GM23338 (cell line): ENCODE results near the gene HSDL2. TPM values are rescaled to one million over a fixed set of nuclear protein-coding genes. Genes with fewer than 3 reads are reported as not detected.

Experiments used
- ATAC-seq: fragments of 200-7000 bp; cut with Tn5 transposase; 3 replicates; pipeline ENCODE4 v1.9.1; 2020
- DNase-seq: peaks from one replicate; pipeline ENCODE4 v3.0.0-alpha.2; 2015; ENCODE audit warnings: low spot score
- H2AFZ ChIP-seq: fragments of 200-600 bp; sonication (generic); 2 replicates; pipeline ENCODE4 v1.8.0; 2016; ENCODE audit warnings: antibody characterized with exemption, mild to moderate bottlenecking, moderate library complexity
- H3F3A ChIP-seq: fragments of 200-600 bp; sonication (generic); replicated peaks from 2 replicates; pipeline ENCODE4 v1.8.0; 2017; ENCODE audit warnings: antibody characterized with exemption, mixed run types, low read depth
- H3K27ac ChIP-seq: fragments of 200-600 bp; sonication (generic); 2 replicates; pipeline ENCODE4 v1.6.1; 2016; ENCODE audit warnings: low read depth
- H3K27me3 ChIP-seq: fragments of 200-600 bp; sonication (generic); 2 replicates; pipeline ENCODE4 v1.8.0; 2016; ENCODE audit warnings: mild to moderate bottlenecking, mixed run types, moderate library complexity; ENCODE audit not compliant: insufficient read depth
- H3K36me3 ChIP-seq: fragments of 200-600 bp; sonication (generic); 2 replicates; pipeline ENCODE4 v1.8.0; 2016; ENCODE audit warnings: mild to moderate bottlenecking; ENCODE audit not compliant: insufficient read depth
- H3K4me1 ChIP-seq: fragments of 200-600 bp; sonication (generic); 2 replicates; pipeline ENCODE4 v1.8.0; 2016; ENCODE audit warnings: mild to moderate bottlenecking, moderate library complexity; ENCODE audit not compliant: insufficient read depth
- H3K4me2 ChIP-seq: fragments of 200-600 bp; sonication (generic); 2 replicates; pipeline ENCODE4 v1.7.1; 2017; ENCODE audit warnings: mixed run types
- H3K4me3 ChIP-seq: fragments of 200-600 bp; sonication (generic); 2 replicates; pipeline ENCODE4 v1.6.1; 2016; ENCODE audit warnings: mixed run types
- H3K79me2 ChIP-seq: fragments of 200-600 bp; sonication (generic); replicated peaks from 2 replicates; pipeline ENCODE4 v1.8.0; 2017; ENCODE audit warnings: mild to moderate bottlenecking; ENCODE audit not compliant: insufficient read depth
- H3K9me2 ChIP-seq: fragments of 200-600 bp; sonication (generic); 2 replicates; pipeline ENCODE4 v1.8.0; 2017; ENCODE audit not compliant: insufficient read depth
- H4K20me1 ChIP-seq: fragments of 200-600 bp; sonication (generic); replicated peaks from 2 replicates; pipeline ENCODE4 v1.8.0; 2017; ENCODE audit warnings: mild to moderate bottlenecking; ENCODE audit not compliant: insufficient read depth
- H3K27ac Mint-ChIP-seq: 2 replicates; pipeline ENCODE4 v1.8.0; 2020; ENCODE audit warnings: inconsistent platforms, mild to moderate bottlenecking, moderate library complexity, mixed read lengths
- H3K27me3 Mint-ChIP-seq: 3 replicates; pipeline ENCODE4 v1.8.0; 2022; ENCODE audit warnings: low read depth, mild to moderate bottlenecking, moderate library complexity, mixed read lengths, inconsistent platforms; ENCODE audit not compliant: insufficient read depth, poor library complexity
- H3K36me3 Mint-ChIP-seq: 3 replicates; pipeline ENCODE4 v1.8.0; 2021; ENCODE audit warnings: low read depth, mild to moderate bottlenecking, inconsistent platforms, moderate library complexity, mixed read lengths
- H3K4me1 Mint-ChIP-seq: 3 replicates; pipeline ENCODE4 v1.8.0; 2020; ENCODE audit warnings: mild to moderate bottlenecking, inconsistent platforms, mixed read lengths
- H3K4me3 Mint-ChIP-seq: 3 replicates; pipeline ENCODE4 v1.8.0; 2021; ENCODE audit warnings: moderate library complexity, mild to moderate bottlenecking, inconsistent platforms, mixed read lengths
- H3K9me3 Mint-ChIP-seq: 3 replicates; pipeline ENCODE4 v1.8.0; 2020; ENCODE audit warnings: moderate library complexity, mild to moderate bottlenecking, inconsistent platforms, mixed read lengths
- CREB1 ChIP-seq: fragments of 250-450 bp; sonication (Bioruptor Pico); IDR thresholded peaks from 2 replicates; pipeline ENCODE4 v1.5.0; 2020; ENCODE audit warnings: low read depth, mild to moderate bottlenecking, moderate library complexity
- EZH2 ChIP-seq: fragments of 200-600 bp; sonication (generic); IDR thresholded peaks from one replicate; pipeline ENCODE4 v1.8.0; 2017; ENCODE audit warnings: antibody characterized with exemption, mild to moderate bottlenecking, low read depth; ENCODE audit not compliant: unreplicated experiment
- EZH2phosphoT487 ChIP-seq: fragments of 200-600 bp; sonication (generic); IDR thresholded peaks from one replicate; pipeline ENCODE4 v1.8.1; 2018; ENCODE audit warnings: antibody characterized with exemption; ENCODE audit not compliant: unreplicated experiment
- JUNB ChIP-seq: IDR thresholded peaks from one replicate; pipeline ENCODE4 v1.6.1; 2016; ENCODE audit warnings: antibody characterized with exemption; ENCODE audit not compliant: unreplicated experiment
- NANOG ChIP-seq: IDR thresholded peaks from 2 replicates; pipeline ENCODE4 v1.6.1; 2016; ENCODE audit warnings: antibody characterized with exemption, borderline replicate concordance
- POLR2AphosphoS5 ChIP-seq: IDR thresholded peaks from 2 replicates; pipeline ENCODE4 v1.6.1; 2016; ENCODE audit warnings: antibody characterized with exemption, low read depth
- STAT1 ChIP-seq: IDR thresholded peaks from one replicate; pipeline ENCODE4 v1.6.1; 2016; ENCODE audit warnings: antibody characterized with exemption; ENCODE audit not compliant: unreplicated experiment
- ZNF114 ChIP-seq: fragments of 250-450 bp; sonication (Bioruptor Pico); IDR thresholded peaks from 2 replicates; pipeline ENCODE4 v1.5.0; 2020; ENCODE audit warnings: mild to moderate bottlenecking, moderate library complexity
- ZNF331 ChIP-seq: fragments of 250-450 bp; sonication (Bioruptor Pico); IDR thresholded peaks from 2 replicates; pipeline ENCODE4 v1.5.0; 2020; ENCODE audit warnings: low read depth, mild to moderate bottlenecking, moderate library complexity
- polyA plus RNA-seq: library from polyadenylated mRNA; unstranded; fragments of >200 nt; fragmentation: Nextera tagmentation; extraction: Ambion mirVana; gene quantifications from 2 replicates; pipeline ENCODE4 v1.2.1, GENCODE V29; 2016
- total RNA-seq: library from RNA; depleted of rRNA; stranded (reverse); fragments of >200 nt; shearing (Covaris generic); gene quantifications from 2 replicates; pipeline ENCODE4 v1.2.3, GENCODE V29; 2014
- TF ChIP-seq, protein P1 (sequence below): fragments of 250-450 bp; sonication (Bioruptor Pico); IDR thresholded peaks from 2 replicates; pipeline ENCODE4 v1.5.0; 2020; ENCODE audit warnings: mild to moderate bottlenecking, moderate library complexity
- TF ChIP-seq, protein P2 (sequence below), 2 experiments: fragments of 200-600 bp in 1 of 2; sonication (generic) in 1 of 2; conservative IDR thresholded peaks; 2 replicates each; pipeline versions ENCODE4 v1.5.1 to v1.6.1; 2016 to 2017; ENCODE audit warnings: antibody characterized with exemption in 2 of 2, low read depth in 2 of 2, mild to moderate bottlenecking in 2 of 2, moderate library complexity in 1 of 2
- TF ChIP-seq, protein P3 (sequence below): IDR thresholded peaks from 2 replicates; pipeline ENCODE4 v1.6.1; 2016; ENCODE audit warnings: antibody characterized with exemption
- TF ChIP-seq, protein P4 (sequence below): IDR thresholded peaks from one replicate; pipeline ENCODE4 v1.6.1; 2018; ENCODE audit warnings: antibody characterized with exemption; ENCODE audit not compliant: unreplicated experiment

HSDL2 gene
- total and polyA plus RNA-seq, 2 experiments from 2014 or later = 11.4 to 15.3 TPM

DNA sequence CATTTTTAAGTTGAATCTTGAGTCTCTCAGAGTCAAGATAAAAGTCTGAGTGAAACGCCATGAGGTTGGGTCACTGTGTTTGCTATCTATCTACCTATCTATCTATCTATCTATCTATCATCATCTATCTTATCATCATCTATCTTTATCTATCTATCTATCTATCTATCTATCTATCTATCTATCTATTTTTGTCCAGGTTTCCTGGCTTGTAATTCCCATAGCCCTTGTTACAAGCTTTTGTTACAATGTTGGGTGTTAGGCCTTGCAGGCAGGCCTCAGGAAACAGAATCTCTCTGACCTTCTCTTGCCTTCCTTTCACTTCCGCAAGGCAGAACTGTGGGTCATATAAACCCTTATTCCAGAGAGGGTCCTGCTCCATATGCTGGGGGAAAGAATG, 94.1 kb downstream of the HSDL2 start:
- DNase-seq = no peak
- Mint-ChIP-seq H3K27ac (no peak overlapping the region), H3K4me3 (no peak overlapping the region), H3K27me3 (peaks cover 5% of the 10 kb centered on the region), H3K4me1 (peaks cover 16% of the 10 kb centered on the region; the same call in 2 of the 3 replicates), H3K36me3 (peaks cover 36% of the 10 kb centered on the region), H3K9me3 (peaks cover 15% of the 10 kb centered on the region)
- H3K27me3 ChIP-seq = no peaks in the 10 kb centered on the region
- H3K9me2 ChIP-seq = 0 out of 2 replicates have a peak, but pooled peaks cover 3% of the 10 kb centered on the region
- no peaks in the 10 kb centered on the region for H4K20me1 ChIP-seq
- peaks cover 3% of the 10 kb centered on the region; the same call in 1 of the 2 replicates for H3K36me3 ChIP-seq
- no peak for ATAC-seq
- no peaks in the 10 kb centered on the region for H3K79me2 ChIP-seq
- no peaks in the 10 kb centered on the region for H3F3A ChIP-seq
- H3K4me1 ChIP-seq = peaks cover 19% of the 10 kb centered on the region
- H3K27ac ChIP-seq = no peak overlapping the region
- no peak overlapping the region for H3K4me2 ChIP-seq
- H2AFZ ChIP-seq = no peak overlapping the region
- TF ChIP-seq STAT1 (no peak), CREB1 (no peak), ZNF331 (no peak), EZH2 (no peak), JUNB (no peak), POLR2AphosphoS5 (no peak), NANOG (no peak), EZH2phosphoT487 (no peak), ZNF114 (CRISPR knock-in tag) (no peak)
- TF ChIP-seq, protein P1, sequence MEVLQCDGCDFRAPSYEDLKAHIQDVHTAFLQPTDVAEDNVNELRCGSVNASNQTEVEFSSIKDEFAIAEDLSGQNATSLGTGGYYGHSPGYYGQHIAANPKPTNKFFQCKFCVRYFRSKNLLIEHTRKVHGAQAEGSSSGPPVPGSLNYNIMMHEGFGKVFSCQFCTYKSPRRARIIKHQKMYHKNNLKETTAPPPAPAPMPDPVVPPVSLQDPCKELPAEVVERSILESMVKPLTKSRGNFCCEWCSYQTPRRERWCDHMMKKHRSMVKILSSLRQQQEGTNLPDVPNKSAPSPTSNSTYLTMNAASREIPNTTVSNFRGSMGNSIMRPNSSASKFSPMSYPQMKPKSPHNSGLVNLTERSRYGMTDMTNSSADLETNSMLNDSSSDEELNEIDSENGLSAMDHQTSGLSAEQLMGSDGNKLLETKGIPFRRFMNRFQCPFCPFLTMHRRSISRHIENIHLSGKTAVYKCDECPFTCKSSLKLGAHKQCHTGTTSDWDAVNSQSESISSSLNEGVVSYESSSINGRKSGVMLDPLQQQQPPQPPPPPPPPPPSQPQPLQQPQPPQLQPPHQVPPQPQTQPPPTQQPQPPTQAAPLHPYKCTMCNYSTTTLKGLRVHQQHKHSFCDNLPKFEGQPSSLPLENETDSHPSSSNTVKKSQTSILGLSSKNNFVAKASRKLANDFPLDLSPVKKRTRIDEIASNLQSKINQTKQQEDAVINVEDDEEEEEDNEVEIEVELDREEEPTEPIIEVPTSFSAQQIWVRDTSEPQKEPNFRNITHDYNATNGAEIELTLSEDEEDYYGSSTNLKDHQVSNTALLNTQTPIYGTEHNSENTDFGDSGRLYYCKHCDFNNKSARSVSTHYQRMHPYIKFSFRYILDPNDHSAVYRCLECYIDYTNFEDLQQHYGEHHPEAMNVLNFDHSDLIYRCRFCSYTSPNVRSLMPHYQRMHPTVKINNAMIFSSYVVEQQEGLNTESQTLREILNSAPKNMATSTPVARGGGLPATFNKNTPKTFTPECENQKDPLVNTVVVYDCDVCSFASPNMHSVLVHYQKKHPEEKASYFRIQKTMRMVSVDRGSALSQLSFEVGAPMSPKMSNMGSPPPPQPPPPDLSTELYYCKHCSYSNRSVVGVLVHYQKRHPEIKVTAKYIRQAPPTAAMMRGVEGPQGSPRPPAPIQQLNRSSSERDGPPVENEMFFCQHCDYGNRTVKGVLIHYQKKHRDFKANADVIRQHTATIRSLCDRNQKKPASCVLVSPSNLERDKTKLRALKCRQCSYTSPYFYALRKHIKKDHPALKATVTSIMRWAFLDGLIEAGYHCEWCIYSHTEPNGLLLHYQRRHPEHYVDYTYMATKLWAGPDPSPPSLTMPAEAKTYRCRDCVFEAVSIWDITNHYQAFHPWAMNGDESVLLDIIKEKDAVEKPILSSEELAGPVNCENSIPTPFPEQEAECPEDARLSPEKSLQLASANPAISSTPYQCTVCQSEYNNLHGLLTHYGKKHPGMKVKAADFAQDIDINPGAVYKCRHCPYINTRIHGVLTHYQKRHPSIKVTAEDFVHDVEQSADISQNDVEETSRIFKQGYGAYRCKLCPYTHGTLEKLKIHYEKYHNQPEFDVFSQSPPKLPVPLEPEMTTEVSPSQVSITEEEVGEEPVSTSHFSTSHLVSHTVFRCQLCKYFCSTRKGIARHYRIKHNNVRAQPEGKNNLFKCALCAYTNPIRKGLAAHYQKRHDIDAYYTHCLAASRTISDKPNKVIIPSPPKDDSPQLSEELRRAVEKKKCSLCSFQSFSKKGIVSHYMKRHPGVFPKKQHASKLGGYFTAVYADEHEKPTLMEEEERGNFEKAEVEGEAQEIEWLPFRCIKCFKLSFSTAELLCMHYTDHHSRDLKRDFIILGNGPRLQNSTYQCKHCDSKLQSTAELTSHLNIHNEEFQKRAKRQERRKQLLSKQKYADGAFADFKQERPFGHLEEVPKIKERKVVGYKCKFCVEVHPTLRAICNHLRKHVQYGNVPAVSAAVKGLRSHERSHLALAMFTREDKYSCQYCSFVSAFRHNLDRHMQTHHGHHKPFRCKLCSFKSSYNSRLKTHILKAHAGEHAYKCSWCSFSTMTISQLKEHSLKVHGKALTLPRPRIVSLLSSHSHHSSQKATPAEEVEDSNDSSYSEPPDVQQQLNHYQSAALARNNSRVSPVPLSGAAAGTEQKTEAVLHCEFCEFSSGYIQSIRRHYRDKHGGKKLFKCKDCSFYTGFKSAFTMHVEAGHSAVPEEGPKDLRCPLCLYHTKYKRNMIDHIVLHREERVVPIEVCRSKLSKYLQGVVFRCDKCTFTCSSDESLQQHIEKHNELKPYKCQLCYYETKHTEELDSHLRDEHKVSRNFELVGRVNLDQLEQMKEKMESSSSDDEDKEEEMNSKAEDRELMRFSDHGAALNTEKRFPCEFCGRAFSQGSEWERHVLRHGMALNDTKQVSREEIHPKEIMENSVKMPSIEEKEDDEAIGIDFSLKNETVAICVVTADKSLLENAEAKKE (CRISPR knock-in tag) = no peak
- TF ChIP-seq, protein P2, sequence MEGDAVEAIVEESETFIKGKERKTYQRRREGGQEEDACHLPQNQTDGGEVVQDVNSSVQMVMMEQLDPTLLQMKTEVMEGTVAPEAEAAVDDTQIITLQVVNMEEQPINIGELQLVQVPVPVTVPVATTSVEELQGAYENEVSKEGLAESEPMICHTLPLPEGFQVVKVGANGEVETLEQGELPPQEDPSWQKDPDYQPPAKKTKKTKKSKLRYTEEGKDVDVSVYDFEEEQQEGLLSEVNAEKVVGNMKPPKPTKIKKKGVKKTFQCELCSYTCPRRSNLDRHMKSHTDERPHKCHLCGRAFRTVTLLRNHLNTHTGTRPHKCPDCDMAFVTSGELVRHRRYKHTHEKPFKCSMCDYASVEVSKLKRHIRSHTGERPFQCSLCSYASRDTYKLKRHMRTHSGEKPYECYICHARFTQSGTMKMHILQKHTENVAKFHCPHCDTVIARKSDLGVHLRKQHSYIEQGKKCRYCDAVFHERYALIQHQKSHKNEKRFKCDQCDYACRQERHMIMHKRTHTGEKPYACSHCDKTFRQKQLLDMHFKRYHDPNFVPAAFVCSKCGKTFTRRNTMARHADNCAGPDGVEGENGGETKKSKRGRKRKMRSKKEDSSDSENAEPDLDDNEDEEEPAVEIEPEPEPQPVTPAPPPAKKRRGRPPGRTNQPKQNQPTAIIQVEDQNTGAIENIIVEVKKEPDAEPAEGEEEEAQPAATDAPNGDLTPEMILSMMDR (conservative IDR thresholded peaks at IDR 0.05; ENCODE audit: low read depth in 2 of 2) = no peak
- TF ChIP-seq, protein P3, sequence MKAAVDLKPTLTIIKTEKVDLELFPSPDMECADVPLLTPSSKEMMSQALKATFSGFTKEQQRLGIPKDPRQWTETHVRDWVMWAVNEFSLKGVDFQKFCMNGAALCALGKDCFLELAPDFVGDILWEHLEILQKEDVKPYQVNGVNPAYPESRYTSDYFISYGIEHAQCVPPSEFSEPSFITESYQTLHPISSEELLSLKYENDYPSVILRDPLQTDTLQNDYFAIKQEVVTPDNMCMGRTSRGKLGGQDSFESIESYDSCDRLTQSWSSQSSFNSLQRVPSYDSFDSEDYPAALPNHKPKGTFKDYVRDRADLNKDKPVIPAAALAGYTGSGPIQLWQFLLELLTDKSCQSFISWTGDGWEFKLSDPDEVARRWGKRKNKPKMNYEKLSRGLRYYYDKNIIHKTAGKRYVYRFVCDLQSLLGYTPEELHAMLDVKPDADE = no peak
- TF ChIP-seq, protein P4, sequence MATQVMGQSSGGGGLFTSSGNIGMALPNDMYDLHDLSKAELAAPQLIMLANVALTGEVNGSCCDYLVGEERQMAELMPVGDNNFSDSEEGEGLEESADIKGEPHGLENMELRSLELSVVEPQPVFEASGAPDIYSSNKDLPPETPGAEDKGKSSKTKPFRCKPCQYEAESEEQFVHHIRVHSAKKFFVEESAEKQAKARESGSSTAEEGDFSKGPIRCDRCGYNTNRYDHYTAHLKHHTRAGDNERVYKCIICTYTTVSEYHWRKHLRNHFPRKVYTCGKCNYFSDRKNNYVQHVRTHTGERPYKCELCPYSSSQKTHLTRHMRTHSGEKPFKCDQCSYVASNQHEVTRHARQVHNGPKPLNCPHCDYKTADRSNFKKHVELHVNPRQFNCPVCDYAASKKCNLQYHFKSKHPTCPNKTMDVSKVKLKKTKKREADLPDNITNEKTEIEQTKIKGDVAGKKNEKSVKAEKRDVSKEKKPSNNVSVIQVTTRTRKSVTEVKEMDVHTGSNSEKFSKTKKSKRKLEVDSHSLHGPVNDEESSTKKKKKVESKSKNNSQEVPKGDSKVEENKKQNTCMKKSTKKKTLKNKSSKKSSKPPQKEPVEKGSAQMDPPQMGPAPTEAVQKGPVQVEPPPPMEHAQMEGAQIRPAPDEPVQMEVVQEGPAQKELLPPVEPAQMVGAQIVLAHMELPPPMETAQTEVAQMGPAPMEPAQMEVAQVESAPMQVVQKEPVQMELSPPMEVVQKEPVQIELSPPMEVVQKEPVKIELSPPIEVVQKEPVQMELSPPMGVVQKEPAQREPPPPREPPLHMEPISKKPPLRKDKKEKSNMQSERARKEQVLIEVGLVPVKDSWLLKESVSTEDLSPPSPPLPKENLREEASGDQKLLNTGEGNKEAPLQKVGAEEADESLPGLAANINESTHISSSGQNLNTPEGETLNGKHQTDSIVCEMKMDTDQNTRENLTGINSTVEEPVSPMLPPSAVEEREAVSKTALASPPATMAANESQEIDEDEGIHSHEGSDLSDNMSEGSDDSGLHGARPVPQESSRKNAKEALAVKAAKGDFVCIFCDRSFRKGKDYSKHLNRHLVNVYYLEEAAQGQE = no peak
- H3K4me3 ChIP-seq = no peak overlapping the region
